Activated CD4-positive, alpha-beta T cell treated with anti-CD3 and anti-CD28 coated beads for 48 hours (primary cell): ENCODE results near the gene NUP62CL.
"Not testable (repeated sequence)": the region's sequence is repeated elsewhere in the genome, so short reads cannot be mapped to it uniquely, and the experiment has no call there.

Experiments used
- DNase-seq: peaks from one replicate; pipeline ENCODE4 v3.0.0-alpha.2; 2020

The NUP62CL gene, protein sequence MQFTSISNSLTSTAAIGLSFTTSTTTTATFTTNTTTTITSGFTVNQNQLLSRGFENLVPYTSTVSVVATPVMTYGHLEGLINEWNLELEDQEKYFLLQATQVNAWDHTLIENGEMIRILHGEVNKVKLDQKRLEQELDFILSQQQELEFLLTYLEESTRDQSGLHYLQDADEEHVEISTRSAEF

GRCh38 chrX:107205770-107206696 lies at the start of gene NUP62CL, which contains the start of gene DNAAF6:
NUP62CL (minus strand) TSS chrX:107206433; CDS start chrX:107175146, 31,287 bp downstream.
DNAAF6 (plus strand) TSS chrX:107206611; CDS start chrX:107212876, 6,265 bp downstream.
- peak; percentile 76 for DNase-seq

- no peak for DNase-seq
Measured at GRCh38 chrX:107228486-107228819, 22.2 kb upstream of the NUP62CL start.

- no peak for DNase-seq
Measured at GRCh38 chrX:107227780-107228485, 21.7 kb upstream of the NUP62CL start.

GRCh38 chrX:107226757-107227156 lies 20.5 kb upstream of the NUP62CL start:
- no peak for DNase-seq

DNA sequence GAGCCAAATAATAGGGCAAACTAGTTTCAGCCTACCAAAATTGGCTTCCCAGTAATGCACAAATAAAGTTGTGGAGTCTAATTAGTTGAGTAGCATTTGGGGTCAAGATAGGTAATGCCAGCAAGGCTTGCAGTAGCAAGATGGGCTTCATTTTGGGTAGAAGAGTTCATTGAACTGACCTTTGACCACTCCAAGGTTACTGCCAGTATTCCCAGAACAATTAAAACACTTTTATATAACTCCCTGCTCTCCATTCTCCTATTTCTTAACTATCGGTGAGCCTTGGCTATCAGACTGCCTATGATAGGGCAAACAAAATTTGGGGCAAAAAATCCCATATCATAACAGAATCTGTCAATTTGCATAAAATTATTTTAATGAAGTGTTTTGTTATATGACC lies 7.2 kb upstream of the NUP62CL start:
- no peak for DNase-seq

DNA sequence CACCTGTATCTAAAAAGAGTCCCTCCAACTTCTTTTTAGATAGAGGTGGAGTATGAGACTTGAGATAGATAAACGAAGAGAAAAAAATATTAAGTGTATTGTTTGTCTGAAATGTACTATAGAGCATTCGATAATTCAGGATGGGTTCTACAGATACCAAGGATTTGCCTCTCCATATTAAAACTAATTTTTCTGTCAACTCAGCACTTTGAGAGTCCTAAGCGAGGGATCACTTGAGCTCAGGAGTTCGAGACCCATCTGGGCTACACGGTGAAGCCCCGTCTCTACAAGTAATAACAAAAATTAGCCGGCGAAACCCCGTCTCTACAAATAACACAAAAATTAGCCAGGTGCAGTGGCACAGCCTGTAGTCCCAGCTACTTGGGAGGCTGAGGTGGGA lies 1.7 kb upstream of the NUP62CL start:
- no peak for DNase-seq

DNA sequence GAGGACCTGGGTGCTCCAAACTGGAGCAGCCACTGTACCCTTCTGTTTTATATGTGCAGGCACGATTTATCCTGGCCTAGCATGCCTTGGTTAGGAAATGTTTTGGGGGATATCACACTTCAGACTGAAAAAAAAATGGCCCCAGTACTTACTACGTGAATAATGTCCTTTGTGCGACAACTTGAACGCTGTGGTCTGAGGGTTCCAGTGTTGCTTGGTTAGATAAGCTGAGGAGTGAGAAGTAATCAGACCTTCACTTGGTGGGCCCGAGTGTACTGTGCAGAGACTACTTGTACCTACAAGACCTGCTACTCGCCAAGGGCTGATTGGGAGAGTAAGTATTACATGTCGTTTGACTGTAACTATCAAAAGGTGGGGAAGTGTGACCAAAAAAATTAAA lies 856 bp upstream of the NUP62CL start:
- DNase-seq = no peak

- no peak for DNase-seq
Measured at GRCh38 chrX:107206697-107207065, 448 bp upstream of the NUP62CL start.

GRCh38 chrX:107204068-107204605 lies 2.1 kb downstream of the NUP62CL start:
- no peak for DNase-seq

DNA sequence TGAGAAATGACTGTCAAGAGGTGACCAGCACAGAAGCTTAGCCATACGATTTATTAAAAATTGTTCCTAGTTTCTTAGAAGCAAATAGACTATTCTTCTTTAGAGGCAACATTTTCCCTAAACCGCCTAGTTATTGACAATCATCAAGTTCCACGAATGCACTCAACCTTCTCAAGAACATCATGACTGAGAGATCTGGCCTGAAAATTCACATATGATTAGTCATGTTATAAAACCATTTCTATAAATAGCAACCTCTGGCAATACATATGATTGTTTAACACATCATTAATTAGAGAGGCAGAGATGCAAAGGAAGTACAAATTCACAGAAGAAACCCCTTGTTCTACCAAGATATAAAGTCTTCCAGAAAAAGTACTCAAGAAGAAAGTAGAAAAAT lies 6.7 kb downstream of the NUP62CL start:
- DNase-seq = no peak

DNA sequence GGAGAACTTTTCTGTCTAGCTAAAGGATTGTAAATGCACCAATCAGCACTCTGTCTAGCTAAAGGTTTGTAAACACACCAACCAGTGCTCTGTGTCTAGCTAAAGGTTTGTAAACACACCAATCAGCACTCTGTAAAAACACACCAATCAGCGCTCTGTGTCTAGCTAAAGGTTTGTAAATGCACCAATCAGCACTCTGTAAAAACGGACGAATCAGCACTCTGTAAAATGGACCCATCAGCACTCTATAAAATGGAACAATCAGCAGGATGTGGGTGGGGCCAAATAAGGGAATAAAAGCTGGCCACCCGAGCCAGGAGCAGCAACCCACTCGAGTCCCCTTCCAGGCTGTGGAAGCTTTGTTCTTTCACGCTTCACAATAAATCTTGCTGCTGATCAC lies 8.2 kb downstream of the NUP62CL start:
- not testable (repeated sequence) for DNase-seq

DNA sequence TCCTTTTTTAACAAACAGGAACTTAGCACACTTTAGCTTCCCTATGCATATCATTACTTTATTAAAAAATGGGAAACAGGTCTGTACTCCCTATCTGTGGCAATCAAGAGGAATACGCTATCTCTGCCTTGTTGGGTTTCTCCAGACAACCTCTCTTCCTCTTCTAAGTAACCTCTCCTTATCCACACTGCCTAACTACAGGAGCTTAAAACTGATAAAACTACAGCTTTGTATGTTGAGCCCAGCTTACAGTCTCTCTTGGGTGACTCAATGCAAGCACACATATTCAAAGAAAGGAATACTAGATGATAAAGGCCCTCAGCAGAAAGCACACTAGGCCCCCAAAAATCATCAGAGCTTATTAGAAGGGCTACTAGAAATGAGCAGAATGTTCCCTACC lies 8.9 kb downstream of the NUP62CL start:
- no peak for DNase-seq

- DNase-seq = no peak
Measured at GRCh38 chrX:107171369-107172102, 34.7 kb downstream of the NUP62CL start.

DNA sequence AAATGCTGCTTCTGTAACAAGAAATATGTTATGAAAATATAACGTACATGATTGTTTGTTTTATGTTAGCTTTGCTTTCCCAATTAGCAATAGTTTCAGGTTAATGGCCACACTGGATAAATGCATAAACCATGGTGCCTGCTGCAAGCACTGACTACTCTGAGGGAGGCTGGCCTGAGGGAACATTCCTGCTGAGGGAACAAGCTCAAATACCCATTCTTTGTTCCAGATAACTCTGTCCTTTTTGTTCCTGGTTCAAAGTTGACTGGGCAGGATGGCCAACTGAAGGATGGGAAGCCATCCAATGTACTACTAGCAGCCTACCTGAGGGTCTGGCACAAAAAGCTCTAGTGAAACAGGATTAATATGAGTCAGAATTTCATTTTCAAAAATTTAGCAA lies 37.5 kb downstream of the NUP62CL start:
- no peak for DNase-seq

GRCh38 chrX:107168257-107168656 lies 38.0 kb downstream of the NUP62CL start:
- DNase-seq = no peak

GRCh38 chrX:107167163-107167921 lies 38.9 kb downstream of the NUP62CL start:
- DNase-seq = no peak

GRCh38 chrX:107157618-107158017 lies 48.6 kb downstream of the NUP62CL start:
- DNase-seq = not testable (repeated sequence)

- not testable (repeated sequence) for DNase-seq
Measured at GRCh38 chrX:107155621-107156430, 50.4 kb downstream of the NUP62CL start.

DNA sequence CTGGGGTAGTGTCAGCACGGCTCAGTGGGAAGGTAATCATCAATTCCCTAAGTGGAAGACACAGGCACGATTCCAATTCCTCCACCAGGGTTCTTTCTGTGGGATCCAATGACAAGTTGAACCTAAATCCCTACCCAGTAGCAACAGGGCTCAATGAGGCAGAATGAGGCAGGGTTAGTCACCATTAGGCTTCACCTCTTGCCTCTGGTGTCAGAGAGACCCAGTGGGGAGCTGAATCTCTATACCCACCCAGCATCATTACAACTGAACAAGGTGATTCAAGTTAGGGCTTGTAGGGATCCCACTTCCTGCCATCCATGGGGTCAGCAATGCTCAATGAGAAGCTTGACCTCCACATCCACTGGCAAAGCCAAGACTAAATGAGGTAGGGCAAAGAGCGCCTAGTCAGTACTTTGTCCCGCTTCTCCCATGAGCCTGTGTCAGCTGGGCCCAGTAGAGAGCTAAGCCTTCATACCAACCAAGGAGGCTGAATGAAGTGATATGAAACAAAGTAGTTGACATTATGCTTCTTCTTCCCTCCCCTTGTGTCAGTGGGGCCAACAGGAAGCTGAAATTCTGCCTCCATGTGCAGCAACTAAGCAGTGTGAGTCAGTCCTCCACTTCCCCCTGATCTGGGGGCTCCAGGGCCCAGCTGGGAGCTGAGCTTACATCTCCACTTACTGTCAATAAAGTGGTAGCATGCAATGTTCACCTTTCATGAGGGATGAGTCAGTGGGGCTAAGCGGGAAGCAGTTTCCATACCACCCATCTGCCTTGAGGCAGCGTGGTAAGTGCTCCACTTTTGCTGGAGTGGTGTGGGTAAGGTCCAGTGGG lies 51.2 kb downstream of the NUP62CL start:
- peak; percentile 29 for DNase-seq

GRCh38 chrX:107153005-107153404 lies 53.2 kb downstream of the NUP62CL start:
- DNase-seq = no peak
